Pancreas (tissue), 10 donors: Measurements from ENCODE around the gene HNRNPA3. TPM values are rescaled to one million over a fixed set of nuclear protein-coding genes. Genes with fewer than 3 reads are reported as not detected.
"Not testable (repeated sequence)": the region's sequence is repeated elsewhere in the genome, so short reads cannot be mapped to it uniquely, and the experiment has no call there.

ENCODE experiments used
- ATAC-seq, 4 donors: fragments of 200-7000 bp; cut with Tn5 transposase; one replicate each; pipeline versions ENCODE4 v1.8.0 to v1.9.1; 2020; ENCODE audit warnings: mild to moderate bottlenecking in 4 of 4, moderate library complexity in 4 of 4
- DNase-seq, 6 donors: peaks; one replicate each; pipeline ENCODE4 v3.0.0-alpha.2; 2020
- FAIRE-seq: peaks from 2 replicates; lab custom pipeline; 2012; peaks lifted over from hg19 to GRCh38; lab: Jason Lieb, UNC
- H3K27ac ChIP-seq, 4 donors: fragments of 200-600 bp; sonication (generic); 1 replicate in 3 of 4; 2 replicates in 1 of 4; pipeline versions ENCODE4 v1.5.0 to v1.8.0; 2020
- H3K27me3 ChIP-seq, 4 donors: fragments of 200-600 bp; one replicate each; pipeline ENCODE4 v1.8.0; 2021
- H3K36me3 ChIP-seq, 3 donors: fragments of 200-600 bp; sonication (generic) in 1 of 3; one replicate each; pipeline versions ENCODE4 v1.5.0 to v1.8.0; 2020 to 2021
- H3K4me1 ChIP-seq, 3 donors: fragments of 200-600 bp; one replicate each; pipeline ENCODE4 v1.8.0; 2021
- H3K4me3 ChIP-seq, 4 donors: fragments of 200-600 bp; sonication (generic) in 2 of 4; one replicate each; pipeline versions ENCODE4 v1.5.0 to v1.8.0; 2020 to 2021
- H3K9me3 ChIP-seq, 4 donors: fragments of 200-600 bp; one replicate each; pipeline ENCODE4 v1.8.0; 2021
- WGBS, 2 donors: extraction: QIAGEN DNeasy Blood & Tissue Kit; methylation state at CpG; one replicate each; pipeline ENCODE4 v1.1.7; 2013; 5-methylcytosine and 5-hydroxymethylcytosine counted together
- intact Hi-C, 3 donors: fragments of 100-400 bp; cut with DNase I; formaldehyde crosslinking; loops; one replicate each; pipeline versions ENCODE4 v1.11.1 to v1.14.2; 2022
- polyA plus RNA-seq, 2 donors: library from polyadenylated mRNA; stranded (reverse); fragments of 200-250 nt; gene quantifications; one replicate each; pipeline ENCODE4 v1.2.3, GENCODE V29; 2013
- total RNA-seq, 6 donors: library from RNA; stranded (reverse); fragmentation: NEBNext Ultra II Directional in 4 of 6; extraction: Animal tissue kit (Norgen Biotek cat#: 25700) in 4 of 6; gene quantifications; one replicate each; pipeline versions ENCODE4 v1.2.1 to v1.2.4, GENCODE V29; 2021 to 2023
- TF ChIP-seq, protein P1 (sequence below), 4 donors: fragments of 200-600 bp; sonication (generic) in 3 of 4; IDR thresholded peaks; one replicate each; pipeline versions ENCODE4 v1.5.0 to v1.8.0; 2021; ENCODE audit warnings: antibody characterized with exemption in 4 of 4
- donor health status: healthy with polysubstance abuse.
- donor health status: DM: no; HTN: no; CAD: no; lungs with moderate emphysema.
- donor health status: DM: no; HTN: no; CAD: no.
- donor health status: control.
- donor health status: control.
- donor health status: Bipolar disorder and iron deficiency.
- donor health status: DM: yes; HTN: yes; CAD: no.
- donor health status: DM: no; HTN: no; CAD: no.
- donor health status: DM: no; HTN: no; CAD: no.
- donor health status: DM: yes; HTN: yes; CAD: no.

The HNRNPA3 gene
- total and polyA plus RNA-seq, 8 donors: 30.3 to 96.8 (median 70.0) TPM

GRCh38 chr2:177265824-177266817 lies 53.5 kb downstream of the HNRNPA3 start:
- H3K36me3 ChIP-seq: no peaks in the 10 kb centered on the region
- peaks cover 19 to 23% (median 23%) of the 10 kb centered on the region in 3 donors for H3K4me1 ChIP-seq
- H3K4me3 ChIP-seq: peak overlapping the region in 3 of 4 donors; percentile 94 to 99 (median 96)
- ATAC-seq (no peak), DNase-seq (no peak), FAIRE-seq (peak; percentile 17)
- H3K9me3 ChIP-seq: no peaks in the 10 kb centered on the region
- 2 to 4% methylated on average over 4 of the region's 4 CpGs for WGBS, 2 donors
- H3K27me3 ChIP-seq: no peaks in the 10 kb centered on the region
- peak overlapping the region; percentile 97 to 100 (median 100) for H3K27ac ChIP-seq
- TF ChIP-seq, protein P1, sequence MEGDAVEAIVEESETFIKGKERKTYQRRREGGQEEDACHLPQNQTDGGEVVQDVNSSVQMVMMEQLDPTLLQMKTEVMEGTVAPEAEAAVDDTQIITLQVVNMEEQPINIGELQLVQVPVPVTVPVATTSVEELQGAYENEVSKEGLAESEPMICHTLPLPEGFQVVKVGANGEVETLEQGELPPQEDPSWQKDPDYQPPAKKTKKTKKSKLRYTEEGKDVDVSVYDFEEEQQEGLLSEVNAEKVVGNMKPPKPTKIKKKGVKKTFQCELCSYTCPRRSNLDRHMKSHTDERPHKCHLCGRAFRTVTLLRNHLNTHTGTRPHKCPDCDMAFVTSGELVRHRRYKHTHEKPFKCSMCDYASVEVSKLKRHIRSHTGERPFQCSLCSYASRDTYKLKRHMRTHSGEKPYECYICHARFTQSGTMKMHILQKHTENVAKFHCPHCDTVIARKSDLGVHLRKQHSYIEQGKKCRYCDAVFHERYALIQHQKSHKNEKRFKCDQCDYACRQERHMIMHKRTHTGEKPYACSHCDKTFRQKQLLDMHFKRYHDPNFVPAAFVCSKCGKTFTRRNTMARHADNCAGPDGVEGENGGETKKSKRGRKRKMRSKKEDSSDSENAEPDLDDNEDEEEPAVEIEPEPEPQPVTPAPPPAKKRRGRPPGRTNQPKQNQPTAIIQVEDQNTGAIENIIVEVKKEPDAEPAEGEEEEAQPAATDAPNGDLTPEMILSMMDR (IDR thresholded peaks at IDR 0.05): no peak
- intact Hi-C loops: loop anchor here in 1 of 3 donors (10.0 kb wide), 1 partner anchor 101 kb away; no protein-coding TSS in a partner anchor

DNA sequence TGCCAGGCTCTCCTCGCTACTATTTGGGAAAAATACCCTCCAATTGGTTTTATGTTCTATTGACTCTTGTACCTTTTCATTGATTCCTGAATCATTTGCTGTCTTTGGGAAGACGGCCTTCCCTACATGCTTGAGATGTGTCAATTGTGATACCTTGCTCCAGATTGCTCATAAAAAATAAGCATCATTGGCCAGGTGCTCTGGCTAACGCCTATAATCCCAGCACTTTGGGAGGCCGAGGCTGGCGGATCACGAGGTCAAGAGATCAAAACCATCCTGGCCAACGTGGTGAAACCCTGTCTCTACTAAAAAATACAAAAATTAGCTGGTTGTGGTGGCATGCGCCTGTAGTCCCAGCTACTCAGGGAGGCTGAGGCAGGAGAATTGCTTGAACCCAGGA lies 54.4 kb downstream of the HNRNPA3 start:
- intact Hi-C loops: loop anchor here in 1 of 3 donors (10.0 kb wide), 1 partner anchor 102 kb away; no protein-coding TSS in a partner anchor
- peak overlapping the region; percentile 18 to 100 (median 72) for H3K27ac ChIP-seq
- peaks cover 13 to 17% (median 15%) of the 10 kb centered on the region in 3 donors for H3K4me1 ChIP-seq
- not testable (repeated sequence) for H3K9me3 ChIP-seq, H3K27me3 ChIP-seq, DNase-seq, H3K4me3 ChIP-seq, ATAC-seq, H3K36me3 ChIP-seq, FAIRE-seq
- 90 to 93% methylated on average over 8 of the region's 8 CpGs for WGBS, 2 donors

- ATAC-seq: no peak
- 77 to 83% methylated on average over 8 of the region's 8 CpGs for WGBS, 2 donors
- TF ChIP-seq, protein P1 (IDR thresholded peaks at IDR 0.05): no peak
- no peak for FAIRE-seq
- no peak for DNase-seq
- intact Hi-C loops: loop anchor here in 1 of 3 donors (10.0 kb wide), 1 partner anchor 104 kb away; no protein-coding TSS in a partner anchor
- Histone ChIP-seq H3K36me3 (no peaks in the 10 kb centered on the region), H3K4me1 (peaks cover 13 to 17% (median 14%) of the 10 kb centered on the region in 3 donors), H3K27me3 (no peaks in the 10 kb centered on the region), H3K9me3 (no peaks in the 10 kb centered on the region), H3K4me3 (no peak overlapping the region), H3K27ac (no peak overlapping the region)
These were observed 55.7 kb downstream of the HNRNPA3 start for GRCh38 chr2:177268187-177268871.

DNA sequence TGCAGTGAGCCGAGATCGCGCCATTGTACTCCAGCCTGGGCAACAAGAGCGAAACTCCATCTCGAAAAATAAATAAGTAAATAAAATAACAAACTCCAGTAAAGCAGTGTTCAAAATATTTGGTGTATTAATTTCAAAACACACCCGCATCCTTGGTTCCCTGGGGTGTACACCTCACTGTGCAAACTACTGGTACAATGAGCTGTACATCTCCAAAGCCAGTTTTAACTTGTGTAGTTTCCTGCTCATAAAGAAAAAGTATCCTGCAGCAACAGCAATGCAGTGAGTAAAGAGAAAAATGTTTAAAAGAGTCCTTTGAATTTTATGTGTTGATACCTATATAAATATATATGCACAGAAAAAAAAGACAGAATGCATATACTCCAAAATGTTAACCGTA lies 56.3 kb downstream of the HNRNPA3 start:
- H3K27me3 ChIP-seq: no peaks in the 10 kb centered on the region
- no peak overlapping the region for H3K4me3 ChIP-seq
- TF ChIP-seq, protein P1 (IDR thresholded peaks at IDR 0.05): no peak
- FAIRE-seq (no peak), ATAC-seq (no peak), DNase-seq (no peak)
- H3K4me1 ChIP-seq: peaks cover 13 to 17% (median 14%) of the 10 kb centered on the region in 3 donors
- no peaks in the 10 kb centered on the region for H3K9me3 ChIP-seq
- intact Hi-C loops: loop anchor here in 1 of 3 donors (10.0 kb wide), 1 partner anchor 104 kb away; no protein-coding TSS in a partner anchor
- no peaks in the 10 kb centered on the region for H3K36me3 ChIP-seq
- H3K27ac ChIP-seq: no peak overlapping the region
- WGBS, 2 donors: 90 to 94% methylated on average over 7 of the region's 7 CpGs

DNA sequence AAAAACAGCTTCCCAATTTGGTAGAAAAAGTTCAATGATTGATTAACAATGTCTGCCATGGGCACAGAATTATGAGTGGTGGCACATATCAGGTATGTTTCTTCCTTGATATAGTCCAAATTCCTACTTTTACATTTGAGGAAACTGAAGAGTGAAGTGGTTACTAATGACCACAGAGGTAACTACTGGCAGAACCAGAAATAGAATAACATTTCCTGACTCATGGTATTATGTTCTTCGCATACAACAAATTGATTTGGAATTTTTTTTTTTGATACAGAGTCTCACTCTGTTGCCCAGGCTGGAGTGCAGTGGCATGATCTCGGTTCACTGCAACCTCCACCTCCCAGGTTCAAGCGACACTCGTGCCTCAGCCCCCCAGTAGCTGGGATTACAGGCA lies 57.9 kb downstream of the HNRNPA3 start:
- ATAC-seq (no peak), FAIRE-seq (no peak), DNase-seq (no peak)
- Histone ChIP-seq H3K36me3 (no peaks in the 10 kb centered on the region), H3K4me1 (peaks cover 12 to 15% (median 13%) of the 10 kb centered on the region in 3 donors), H3K27ac (no peak overlapping the region), H3K27me3 (no peaks in the 10 kb centered on the region), H3K9me3 (no peaks in the 10 kb centered on the region), H3K4me3 (no peak overlapping the region)
- 86 to 94% methylated on average over 4 of the region's 4 CpGs for WGBS, 2 donors
- TF ChIP-seq, protein P1 (IDR thresholded peaks at IDR 0.05): no peak
- intact Hi-C loops: no loop called here
